HEK293 (cell line): Measurements from ENCODE around the gene ECM1.

Experiments used
- CTCF ChIA-PET: fragments of 350-600 bp; formaldehyde crosslinking; extraction: SDS; loops from one replicate; lab custom pipeline; 2021; ENCODE audit warnings: antibody characterized with exemption; lab: Yijun Ruan, JAX
- POLR2A ChIA-PET: fragments of 300-600 bp; formaldehyde crosslinking; extraction: SDS; loops from one replicate; lab custom pipeline; 2020; ENCODE audit warnings: antibody characterized with exemption, inconsistent platforms; lab: Yijun Ruan, JAX
- H3K27ac ChIP-seq: fragments of 200-500 bp; sonication (Bioruptor generic); 2 replicates; pipeline ENCODE4 v1.5.1; 2014; ENCODE audit warnings: low read depth, low read length, control low read depth, inconsistent platforms; ENCODE audit errors: extremely low read depth
- H3K36me3 ChIP-seq, 2 experiments: fragments of 200-500 bp in 1 of 2; sonication (Bioruptor generic) in 1 of 2; 1 replicate in 1 of 2; 2 replicates in 1 of 2; pipeline ENCODE4 v1.5.1; 2014 to 2017; ENCODE audit warnings: inconsistent platforms in 2 of 2, low read length in 2 of 2; ENCODE audit not compliant: control insufficient read depth in 2 of 2, insufficient read depth in 1 of 2
- H3K4me1 ChIP-seq: fragments of 200-500 bp; sonication (Bioruptor generic); 2 replicates; pipeline ENCODE4 v1.5.1; 2014; ENCODE audit warnings: mild to moderate bottlenecking, low read length, inconsistent platforms; ENCODE audit not compliant: control insufficient read depth, insufficient read depth
- H3K4me3 ChIP-seq: 2 replicates; pipeline ENCODE4 v1.5.1; 2011; ENCODE audit warnings: low read depth, mild to moderate bottlenecking, control low read depth, low read length, moderate library complexity
- H3K9me3 ChIP-seq: fragments of 200-500 bp; sonication (Bioruptor generic); 2 replicates; pipeline ENCODE4 v1.5.1; 2014; ENCODE audit warnings: low read depth, low read length, inconsistent platforms; ENCODE audit not compliant: control insufficient read depth, insufficient read depth
- BCL11B ChIP-seq: fragments of 450-650 bp; formaldehyde crosslinking; IDR thresholded peaks from 2 replicates; pipeline ENCODE4 v1.5.1; 2016; ENCODE audit warnings: low read depth, missing biosample characterization, missing genetic modification characterization
- FEZF1 ChIP-seq: fragments of 450-650 bp; formaldehyde crosslinking; IDR thresholded peaks from 2 replicates; pipeline ENCODE4 v1.5.1; 2016; ENCODE audit warnings: missing biosample characterization, missing genetic modification characterization
- MYNN ChIP-seq: fragments of 450-650 bp; formaldehyde crosslinking; IDR thresholded peaks from 2 replicates; pipeline ENCODE4 v1.5.1; 2016; ENCODE audit warnings: missing biosample characterization, missing genetic modification characterization, borderline replicate concordance
- OSR2 ChIP-seq: fragments of 450-650 bp; formaldehyde crosslinking; IDR thresholded peaks from 2 replicates; pipeline ENCODE4 v1.5.1; 2016; ENCODE audit warnings: missing biosample characterization, missing genetic modification characterization
- SP7 ChIP-seq: fragments of 450-650 bp; formaldehyde crosslinking; IDR thresholded peaks from 2 replicates; pipeline ENCODE4 v1.5.1; 2016; ENCODE audit warnings: missing biosample characterization, missing genetic modification characterization
- ZBTB17 ChIP-seq: fragments of 450-650 bp; formaldehyde crosslinking; IDR thresholded peaks from 2 replicates; pipeline ENCODE4 v1.5.1; 2016; ENCODE audit warnings: missing biosample characterization, missing genetic modification characterization
- ZBTB48 ChIP-seq: fragments of 450-650 bp; formaldehyde crosslinking; IDR thresholded peaks from 2 replicates; pipeline ENCODE4 v1.5.1; 2016; ENCODE audit warnings: missing biosample characterization, missing genetic modification characterization
- ZBTB8A ChIP-seq: fragments of 450-650 bp; formaldehyde crosslinking; IDR thresholded peaks from 2 replicates; pipeline ENCODE4 v1.5.1; 2016; ENCODE audit warnings: missing biosample characterization, missing genetic modification characterization
- ZNF10 ChIP-seq: fragments of 450-650 bp; formaldehyde crosslinking; IDR thresholded peaks from 2 replicates; pipeline ENCODE4 v1.5.1; 2017; ENCODE audit warnings: missing biosample characterization, missing genetic modification characterization
- ZNF155 ChIP-seq: fragments of 450-650 bp; formaldehyde crosslinking; IDR thresholded peaks from 2 replicates; pipeline ENCODE4 v1.5.1; 2016; ENCODE audit warnings: missing biosample characterization, missing genetic modification characterization
- ZNF19 ChIP-seq: fragments of 450-650 bp; formaldehyde crosslinking; IDR thresholded peaks from 2 replicates; pipeline ENCODE4; 2016; ENCODE audit warnings: missing biosample characterization, missing genetic modification characterization, low read depth
- ZNF366 ChIP-seq: fragments of 450-650 bp; formaldehyde crosslinking; conservative IDR thresholded peaks from 2 replicates; pipeline ENCODE4 v1.5.1; 2016; ENCODE audit warnings: missing biosample characterization, missing genetic modification characterization
- ZNF416 ChIP-seq: fragments of 450-650 bp; formaldehyde crosslinking; IDR thresholded peaks from 2 replicates; pipeline ENCODE4 v1.5.1; 2016; ENCODE audit warnings: missing biosample characterization, missing genetic modification characterization
- ZNF501 ChIP-seq: fragments of 450-650 bp; formaldehyde crosslinking; IDR thresholded peaks from 2 replicates; pipeline ENCODE4 v1.5.1; 2016; ENCODE audit warnings: missing biosample characterization, missing genetic modification characterization
- ZNF514 ChIP-seq: fragments of 450-650 bp; formaldehyde crosslinking; IDR thresholded peaks from 2 replicates; pipeline ENCODE4 v1.5.1; 2016; ENCODE audit warnings: missing biosample characterization, missing genetic modification characterization
- ZNF560 ChIP-seq: fragments of 450-650 bp; formaldehyde crosslinking; IDR thresholded peaks from 2 replicates; pipeline ENCODE4 v1.5.1; 2017; ENCODE audit warnings: missing biosample characterization, missing genetic modification characterization, borderline replicate concordance
- ZNF623 ChIP-seq: fragments of 450-650 bp; formaldehyde crosslinking; IDR thresholded peaks from 2 replicates; pipeline ENCODE4 v1.5.1; 2016; ENCODE audit warnings: missing biosample characterization, missing genetic modification characterization
- ZNF677 ChIP-seq: fragments of 450-650 bp; IDR thresholded peaks from 2 replicates; pipeline ENCODE4 v1.5.0; 2018; ENCODE audit warnings: missing biosample characterization, mild to moderate bottlenecking, missing genetic modification characterization, moderate library complexity
- ZNF843 ChIP-seq: fragments of 450-650 bp; formaldehyde crosslinking; IDR thresholded peaks from 2 replicates; pipeline ENCODE4 v1.5.1; 2016; ENCODE audit warnings: missing biosample characterization, missing genetic modification characterization
- ZSCAN5A ChIP-seq: fragments of 450-650 bp; formaldehyde crosslinking; IDR thresholded peaks from 2 replicates; pipeline ENCODE4 v1.5.1; 2016; ENCODE audit warnings: missing biosample characterization, missing genetic modification characterization
- TF ChIP-seq, protein P1 (sequence below): fragments of 450-650 bp; formaldehyde crosslinking; IDR thresholded peaks from 2 replicates; pipeline ENCODE4 v1.5.1; 2016; ENCODE audit warnings: missing biosample characterization, missing genetic modification characterization
- TF ChIP-seq, protein P2 (sequence below): fragments of 450-650 bp; formaldehyde crosslinking; IDR thresholded peaks from 2 replicates; pipeline ENCODE4 v1.5.1; 2016; ENCODE audit warnings: missing biosample characterization, missing genetic modification characterization
- TF ChIP-seq, protein P3 (sequence below): fragments of 450-650 bp; formaldehyde crosslinking; IDR thresholded peaks from 2 replicates; pipeline ENCODE4 v1.5.1; 2016; ENCODE audit warnings: missing biosample characterization, missing genetic modification characterization
- TF ChIP-seq, protein P4 (sequence below): fragments of 450-650 bp; formaldehyde crosslinking; IDR thresholded peaks from 2 replicates; pipeline ENCODE4 v1.5.1; 2016; ENCODE audit warnings: missing biosample characterization, missing genetic modification characterization

Gene ECM1

GRCh38 chr1:150515328-150516049, 7.6 kb downstream of the ECM1 start, which contains the start of gene FALEC (continued):
- no peak for TF ChIP-seq ZNF10 (tag by site-specific recombination)

DNA sequence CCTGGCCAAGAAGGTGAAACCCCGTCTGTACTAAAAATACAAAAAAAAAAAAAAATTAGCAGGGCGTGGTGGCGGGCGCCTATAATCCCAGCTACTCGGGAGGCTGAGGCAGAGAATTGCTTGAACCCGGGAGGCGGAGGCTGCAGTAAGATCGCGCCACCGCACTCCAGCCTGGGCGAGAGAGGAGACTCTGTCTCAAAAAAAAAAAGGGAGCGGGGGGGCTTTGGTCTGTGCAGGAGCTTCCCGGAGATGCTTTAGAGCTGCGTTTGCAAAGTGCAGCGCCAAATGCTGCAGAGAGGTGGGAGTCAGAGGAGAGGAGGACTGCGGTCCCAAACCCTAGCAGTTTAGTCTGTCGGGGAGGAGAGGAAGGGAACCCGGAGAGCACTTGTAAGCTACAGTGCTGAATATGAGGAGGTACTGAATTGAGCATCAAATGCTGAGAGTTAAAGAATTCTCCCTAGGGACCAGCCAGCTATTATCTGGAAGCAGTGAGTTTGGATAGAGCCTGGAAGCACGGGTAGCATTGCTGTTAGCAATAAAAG, 8.2 kb downstream of the ECM1 start:
- ChIA-PET POLR2A (interaction anchor here (0.7 to 2.0 kb wide), 16 partner anchors 12 to 360 kb away, joined by 3 to 9 read pairs (median 4); partner anchors contain the start of genes ADAMTSL4, ARNT and MCL1), CTCF (interaction anchor here (0.9 to 6.6 kb wide), 8 partner anchors 12 to 260 kb away, joined by 4 to 50 read pairs (median 5); no protein-coding TSS in a partner anchor)
- no peaks in the 10 kb centered on the region for H3K4me1 ChIP-seq
- H3K4me3 ChIP-seq, result peak overlapping the region; percentile 54
- no peaks in the 10 kb centered on the region for H3K9me3 ChIP-seq
- H3K36me3 ChIP-seq, result peaks cover 0 to 13% of the 10 kb centered on the region in 2 experiments; a peak in 2 of 3 replicates
- peak overlapping the region; percentile 24; the same call in 1 of the 2 replicates for H3K27ac ChIP-seq
- TF ChIP-seq, protein P1, sequence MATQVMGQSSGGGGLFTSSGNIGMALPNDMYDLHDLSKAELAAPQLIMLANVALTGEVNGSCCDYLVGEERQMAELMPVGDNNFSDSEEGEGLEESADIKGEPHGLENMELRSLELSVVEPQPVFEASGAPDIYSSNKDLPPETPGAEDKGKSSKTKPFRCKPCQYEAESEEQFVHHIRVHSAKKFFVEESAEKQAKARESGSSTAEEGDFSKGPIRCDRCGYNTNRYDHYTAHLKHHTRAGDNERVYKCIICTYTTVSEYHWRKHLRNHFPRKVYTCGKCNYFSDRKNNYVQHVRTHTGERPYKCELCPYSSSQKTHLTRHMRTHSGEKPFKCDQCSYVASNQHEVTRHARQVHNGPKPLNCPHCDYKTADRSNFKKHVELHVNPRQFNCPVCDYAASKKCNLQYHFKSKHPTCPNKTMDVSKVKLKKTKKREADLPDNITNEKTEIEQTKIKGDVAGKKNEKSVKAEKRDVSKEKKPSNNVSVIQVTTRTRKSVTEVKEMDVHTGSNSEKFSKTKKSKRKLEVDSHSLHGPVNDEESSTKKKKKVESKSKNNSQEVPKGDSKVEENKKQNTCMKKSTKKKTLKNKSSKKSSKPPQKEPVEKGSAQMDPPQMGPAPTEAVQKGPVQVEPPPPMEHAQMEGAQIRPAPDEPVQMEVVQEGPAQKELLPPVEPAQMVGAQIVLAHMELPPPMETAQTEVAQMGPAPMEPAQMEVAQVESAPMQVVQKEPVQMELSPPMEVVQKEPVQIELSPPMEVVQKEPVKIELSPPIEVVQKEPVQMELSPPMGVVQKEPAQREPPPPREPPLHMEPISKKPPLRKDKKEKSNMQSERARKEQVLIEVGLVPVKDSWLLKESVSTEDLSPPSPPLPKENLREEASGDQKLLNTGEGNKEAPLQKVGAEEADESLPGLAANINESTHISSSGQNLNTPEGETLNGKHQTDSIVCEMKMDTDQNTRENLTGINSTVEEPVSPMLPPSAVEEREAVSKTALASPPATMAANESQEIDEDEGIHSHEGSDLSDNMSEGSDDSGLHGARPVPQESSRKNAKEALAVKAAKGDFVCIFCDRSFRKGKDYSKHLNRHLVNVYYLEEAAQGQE (tag by site-specific recombination), result 0 out of 2 replicates have a peak, but pooled peaks have one; percentile 28
- TF ChIP-seq ZNF416 (tag by site-specific recombination) (no peak), ZBTB48 (tag by site-specific recombination) (0 out of 2 replicates have a peak, but pooled peaks have one; percentile 27), ZNF366 (tag by site-specific recombination) (peak; percentile 59; the same call in 1 of the 2 replicates), ZNF19 (tag by site-specific recombination) (no peak), ZNF623 (tag by site-specific recombination) (peak; percentile 35; the same call in 1 of the 2 replicates), ZNF560 (no peak), ZBTB8A (tag by site-specific recombination) (peak; percentile 18; the same call in 1 of the 2 replicates), BCL11B (tag by site-specific recombination) (no peak), ZNF843 (tag by site-specific recombination) (0 out of 2 replicates have a peak, but pooled peaks have one; percentile 38), OSR2 (peak; percentile 83), ZNF677 (tag by site-specific recombination) (no peak), ZSCAN5A (tag by site-specific recombination) (no peak), FEZF1 (tag by site-specific recombination) (peak; percentile 76), SP7 (no peak), MYNN (tag by site-specific recombination) (peak; percentile 51; the same call in 1 of the 2 replicates), ZBTB17 (tag by site-specific recombination) (peak; percentile 58), ZNF514 (tag by site-specific recombination) (no peak), ZNF155 (no peak), ZNF501 (tag by site-specific recombination) (peak; percentile 30; the same call in 1 of the 2 replicates)
- TF ChIP-seq, protein P2, sequence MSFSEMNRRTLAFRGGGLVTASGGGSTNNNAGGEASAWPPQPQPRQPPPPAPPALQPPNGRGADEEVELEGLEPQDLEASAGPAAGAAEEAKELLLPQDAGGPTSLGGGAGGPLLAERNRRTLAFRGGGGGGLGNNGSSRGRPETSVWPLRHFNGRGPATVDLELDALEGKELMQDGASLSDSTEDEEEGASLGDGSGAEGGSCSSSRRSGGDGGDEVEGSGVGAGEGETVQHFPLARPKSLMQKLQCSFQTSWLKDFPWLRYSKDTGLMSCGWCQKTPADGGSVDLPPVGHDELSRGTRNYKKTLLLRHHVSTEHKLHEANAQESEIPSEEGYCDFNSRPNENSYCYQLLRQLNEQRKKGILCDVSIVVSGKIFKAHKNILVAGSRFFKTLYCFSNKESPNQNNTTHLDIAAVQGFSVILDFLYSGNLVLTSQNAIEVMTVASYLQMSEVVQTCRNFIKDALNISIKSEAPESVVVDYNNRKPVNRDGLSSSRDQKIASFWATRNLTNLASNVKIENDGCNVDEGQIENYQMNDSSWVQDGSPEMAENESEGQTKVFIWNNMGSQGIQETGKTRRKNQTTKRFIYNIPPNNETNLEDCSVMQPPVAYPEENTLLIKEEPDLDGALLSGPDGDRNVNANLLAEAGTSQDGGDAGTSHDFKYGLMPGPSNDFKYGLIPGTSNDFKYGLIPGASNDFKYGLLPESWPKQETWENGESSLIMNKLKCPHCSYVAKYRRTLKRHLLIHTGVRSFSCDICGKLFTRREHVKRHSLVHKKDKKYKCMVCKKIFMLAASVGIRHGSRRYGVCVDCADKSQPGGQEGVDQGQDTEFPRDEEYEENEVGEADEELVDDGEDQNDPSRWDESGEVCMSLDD (tag by site-specific recombination), result 0 out of 2 replicates have a peak, but pooled peaks have one; percentile 0
- TF ChIP-seq, protein P3, sequence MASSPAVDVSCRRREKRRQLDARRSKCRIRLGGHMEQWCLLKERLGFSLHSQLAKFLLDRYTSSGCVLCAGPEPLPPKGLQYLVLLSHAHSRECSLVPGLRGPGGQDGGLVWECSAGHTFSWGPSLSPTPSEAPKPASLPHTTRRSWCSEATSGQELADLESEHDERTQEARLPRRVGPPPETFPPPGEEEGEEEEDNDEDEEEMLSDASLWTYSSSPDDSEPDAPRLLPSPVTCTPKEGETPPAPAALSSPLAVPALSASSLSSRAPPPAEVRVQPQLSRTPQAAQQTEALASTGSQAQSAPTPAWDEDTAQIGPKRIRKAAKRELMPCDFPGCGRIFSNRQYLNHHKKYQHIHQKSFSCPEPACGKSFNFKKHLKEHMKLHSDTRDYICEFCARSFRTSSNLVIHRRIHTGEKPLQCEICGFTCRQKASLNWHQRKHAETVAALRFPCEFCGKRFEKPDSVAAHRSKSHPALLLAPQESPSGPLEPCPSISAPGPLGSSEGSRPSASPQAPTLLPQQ (tag by site-specific recombination), result no peak
- TF ChIP-seq, protein P4, sequence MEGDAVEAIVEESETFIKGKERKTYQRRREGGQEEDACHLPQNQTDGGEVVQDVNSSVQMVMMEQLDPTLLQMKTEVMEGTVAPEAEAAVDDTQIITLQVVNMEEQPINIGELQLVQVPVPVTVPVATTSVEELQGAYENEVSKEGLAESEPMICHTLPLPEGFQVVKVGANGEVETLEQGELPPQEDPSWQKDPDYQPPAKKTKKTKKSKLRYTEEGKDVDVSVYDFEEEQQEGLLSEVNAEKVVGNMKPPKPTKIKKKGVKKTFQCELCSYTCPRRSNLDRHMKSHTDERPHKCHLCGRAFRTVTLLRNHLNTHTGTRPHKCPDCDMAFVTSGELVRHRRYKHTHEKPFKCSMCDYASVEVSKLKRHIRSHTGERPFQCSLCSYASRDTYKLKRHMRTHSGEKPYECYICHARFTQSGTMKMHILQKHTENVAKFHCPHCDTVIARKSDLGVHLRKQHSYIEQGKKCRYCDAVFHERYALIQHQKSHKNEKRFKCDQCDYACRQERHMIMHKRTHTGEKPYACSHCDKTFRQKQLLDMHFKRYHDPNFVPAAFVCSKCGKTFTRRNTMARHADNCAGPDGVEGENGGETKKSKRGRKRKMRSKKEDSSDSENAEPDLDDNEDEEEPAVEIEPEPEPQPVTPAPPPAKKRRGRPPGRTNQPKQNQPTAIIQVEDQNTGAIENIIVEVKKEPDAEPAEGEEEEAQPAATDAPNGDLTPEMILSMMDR (tag by site-specific recombination), result 0 out of 2 replicates have a peak, but pooled peaks have one; percentile 6
